NOMO-1 (cell line): Measurements from ENCODE around the gene OPCML.

ENCODE experiments used
- DNase-seq, 2 experiments: peaks; one replicate each; lab custom pipeline; 2025; ENCODE audit not compliant: unreplicated experiment in 2 of 2; lab: John Stamatoyannopoulos, UW

The OPCML gene

GRCh38 chr11:133503776-133504175 is 28.5 kb downstream of the OPCML start:
- DNase-seq = no peak

- DNase-seq = no peak
Measured at GRCh38 chr11:133503236-133503635, 29.1 kb downstream of the OPCML start.

- no peak for DNase-seq
Measured at GRCh38 chr11:133501643-133502539, 30.4 kb downstream of the OPCML start.

- DNase-seq = no peak
Measured at GRCh38 chr11:133500936-133501335, 31.4 kb downstream of the OPCML start.

- no peak for DNase-seq
Measured at GRCh38 chr11:133500435-133500834, 31.9 kb downstream of the OPCML start.

GRCh38 chr11:133498969-133499368 is 33.3 kb downstream of the OPCML start:
- DNase-seq = no peak

- DNase-seq = no peak
Measured at GRCh38 chr11:133497477-133498140, 34.7 kb downstream of the OPCML start.

- no peak for DNase-seq
Measured at GRCh38 chr11:133492895-133493294, 39.4 kb downstream of the OPCML start.

GRCh38 chr11:133491680-133492383 is 40.5 kb downstream of the OPCML start:
- no peak for DNase-seq

GRCh38 chr11:133480722-133481121 is 51.6 kb downstream of the OPCML start:
- DNase-seq = no peak

GRCh38 chr11:133479209-133479608 is 53.1 kb downstream of the OPCML start:
- no peak for DNase-seq

GRCh38 chr11:133477251-133477625 is 55.1 kb downstream of the OPCML start:
- no peak for DNase-seq

GRCh38 chr11:133476570-133477250 is 55.6 kb downstream of the OPCML start:
- DNase-seq = no peak

- no peak for DNase-seq
Measured at GRCh38 chr11:133474461-133474860, 57.8 kb downstream of the OPCML start.

- DNase-seq = no peak
Measured at GRCh38 chr11:133467686-133468085, 64.6 kb downstream of the OPCML start.

- no peak for DNase-seq
Measured at GRCh38 chr11:133443206-133443747, 89.0 kb downstream of the OPCML start.

- DNase-seq = no peak
Measured at GRCh38 chr11:133441964-133442660, 90.2 kb downstream of the OPCML start.

- DNase-seq = no peak
Measured at GRCh38 chr11:133425992-133426391, 106.3 kb downstream of the OPCML start.

- DNase-seq = no peak
Measured at GRCh38 chr11:133425245-133425644, 107.1 kb downstream of the OPCML start.

GRCh38 chr11:133418218-133418617 is 114.1 kb downstream of the OPCML start:
- no peak for DNase-seq
